H9 (cell line): ENCODE data around the gene ANKRD11. TPM values are rescaled to one million over a fixed set of nuclear protein-coding genes. Genes with fewer than 3 reads are reported as not detected.

Experiments
- DNase-seq: peaks from one replicate; pipeline ENCODE4 v3.0.0-alpha.2; 2017
- H2AFZ ChIP-seq: one replicate; pipeline ENCODE4 v1.6.1; 2013; ENCODE audit warnings: mild to moderate bottlenecking, low read length, control low read depth, moderate library complexity
- H2AK5ac ChIP-seq: 2 replicates; pipeline ENCODE4 v1.6.1; 2013; ENCODE audit warnings: low read length, control low read depth, mixed read lengths; ENCODE audit not compliant: insufficient read length
- H2BK120ac ChIP-seq: one replicate; pipeline ENCODE4 v1.6.1; 2013; ENCODE audit warnings: low read depth, mild to moderate bottlenecking, low read length, control low read depth, inconsistent platforms; ENCODE audit not compliant: poor library complexity, severe bottlenecking
- H2BK12ac ChIP-seq: 2 replicates; pipeline ENCODE4 v1.6.1; 2013; ENCODE audit warnings: low read length, control low read depth, mixed read lengths, low read depth; ENCODE audit not compliant: insufficient read length
- H2BK15ac ChIP-seq: 2 replicates; pipeline ENCODE4 v1.6.1; 2013; ENCODE audit warnings: low read depth, low read length, control low read depth
- H2BK20ac ChIP-seq: one replicate; pipeline ENCODE4 v1.6.1; 2013; ENCODE audit warnings: low read depth, mild to moderate bottlenecking, low read length, control low read depth, inconsistent platforms; ENCODE audit not compliant: poor library complexity, severe bottlenecking
- H2BK5ac ChIP-seq: 2 replicates; pipeline ENCODE4 v1.6.1; 2013; ENCODE audit warnings: low read length, control low read depth, mixed read lengths; ENCODE audit not compliant: insufficient read length
- H3K14ac ChIP-seq: 2 replicates; pipeline ENCODE4 v1.6.1; 2013; ENCODE audit warnings: low read length, control low read depth; ENCODE audit not compliant: insufficient read depth
- H3K18ac ChIP-seq: 2 replicates; pipeline ENCODE4 v1.6.1; 2013; ENCODE audit warnings: low read depth, mild to moderate bottlenecking, mixed read lengths, low read length, control low read depth; ENCODE audit not compliant: insufficient read length
- H3K23ac ChIP-seq: 2 replicates; pipeline ENCODE4 v1.6.1; 2013; ENCODE audit warnings: low read length, control low read depth, mixed read lengths, low read depth; ENCODE audit not compliant: insufficient read length
- H3K23me2 ChIP-seq: 2 replicates; pipeline ENCODE4 v1.6.1; 2013; ENCODE audit warnings: low read depth, mild to moderate bottlenecking, mixed read lengths, low read length, control low read depth; ENCODE audit not compliant: insufficient read length, poor library complexity, severe bottlenecking
- H3K27ac ChIP-seq: 2 replicates; pipeline ENCODE4 v1.5.1; 2013; ENCODE audit warnings: low read length, control low read depth, mixed read lengths, low read depth; ENCODE audit not compliant: insufficient read length
- H3K27me3 ChIP-seq: 2 replicates; pipeline ENCODE4 v1.6.1; 2013; ENCODE audit warnings: low read length, control low read depth, inconsistent platforms; ENCODE audit not compliant: insufficient read depth
- H3K4ac ChIP-seq: 2 replicates; pipeline ENCODE4 v1.6.1; 2013; ENCODE audit warnings: low read depth, mild to moderate bottlenecking, control low read depth, inconsistent platforms, low read length, moderate library complexity
- H3K4me1 ChIP-seq: 2 replicates; pipeline ENCODE4 v1.6.1; 2013; ENCODE audit warnings: low read length, control low read depth, inconsistent platforms; ENCODE audit not compliant: insufficient read depth
- H3K4me2 ChIP-seq: 2 replicates; pipeline ENCODE4 v1.6.1; 2013; ENCODE audit warnings: low read length, control low read depth, mixed read lengths; ENCODE audit not compliant: insufficient read length, insufficient read depth
- H3K56ac ChIP-seq: 2 replicates; pipeline ENCODE4 v1.6.1; 2013; ENCODE audit warnings: low read depth, mild to moderate bottlenecking, mixed read lengths, low read length, control low read depth; ENCODE audit not compliant: insufficient read length
- H3K79me1 ChIP-seq: 2 replicates; pipeline ENCODE4 v1.6.1; 2013; ENCODE audit warnings: low read depth, mild to moderate bottlenecking, moderate library complexity, low read length, control low read depth, inconsistent platforms; ENCODE audit not compliant: insufficient read depth, poor library complexity, severe bottlenecking
- H3K79me2 ChIP-seq: 2 replicates; pipeline ENCODE4 v1.6.1; 2013; ENCODE audit warnings: low read length, control low read depth, inconsistent platforms; ENCODE audit not compliant: insufficient read depth
- H3K9ac ChIP-seq: 2 replicates; pipeline ENCODE4 v1.6.1; 2013; ENCODE audit warnings: low read length, control low read depth, mixed read lengths; ENCODE audit not compliant: insufficient read length; ENCODE audit errors: extremely low read depth
- H3K9me3 ChIP-seq: one replicate; pipeline ENCODE4 v1.6.1; 2013; ENCODE audit warnings: low read depth, low read length, inconsistent platforms; ENCODE audit not compliant: control insufficient read depth
- H3T11ph ChIP-seq: one replicate; pipeline ENCODE4 v1.6.1; 2013; ENCODE audit warnings: mild to moderate bottlenecking, low read length, control low read depth, inconsistent platforms
- H4K20me1 ChIP-seq: one replicate; pipeline ENCODE4 v1.6.1; 2013; ENCODE audit not compliant: control insufficient read depth, insufficient read length, insufficient read depth
- H4K5ac ChIP-seq: 2 replicates; pipeline ENCODE4 v1.6.1; 2013; ENCODE audit warnings: low read depth, mild to moderate bottlenecking, mixed read lengths, low read length, control low read depth; ENCODE audit not compliant: insufficient read length
- H4K8ac ChIP-seq: replicated peaks from 2 replicates; pipeline ENCODE4 v1.6.1; 2013; ENCODE audit warnings: low read length, control low read depth, mixed read lengths, low read depth; ENCODE audit not compliant: insufficient read length
- H4K91ac ChIP-seq: 2 replicates; pipeline ENCODE4 v1.6.1; 2013; ENCODE audit warnings: low read depth, mild to moderate bottlenecking, moderate library complexity, mixed read lengths, low read length, control low read depth; ENCODE audit not compliant: insufficient read length
- H3K27ac Mint-ChIP-seq, 3 experiments: 2 replicates in 2 of 3; 3 replicates in 1 of 3; pipeline ENCODE4 v1.8.0; 2020 to 2021; ENCODE audit warnings: mixed read lengths in 3 of 3, mild to moderate bottlenecking in 1 of 3, moderate library complexity in 1 of 3
- H3K27me3 Mint-ChIP-seq: 2 replicates; pipeline ENCODE4 v1.8.0; 2021; ENCODE audit warnings: low read depth, mild to moderate bottlenecking, moderate library complexity, mixed read lengths
- H3K36me3 Mint-ChIP-seq, 3 experiments: 2 replicates in 2 of 3; 3 replicates in 1 of 3; pipeline ENCODE4 v1.8.0; 2020 to 2021; ENCODE audit warnings: low read depth in 3 of 3, mixed read lengths in 3 of 3; ENCODE audit not compliant: insufficient read depth in 1 of 3
- H3K4me1 Mint-ChIP-seq, 2 experiments: 2 replicates each; pipeline ENCODE4 v1.8.0; 2020; ENCODE audit warnings: mixed read lengths in 2 of 2
- H3K4me3 Mint-ChIP-seq, 2 experiments: 2 replicates in 1 of 2; 3 replicates in 1 of 2; pipeline ENCODE4 v1.8.0; 2020 to 2021; ENCODE audit warnings: mild to moderate bottlenecking in 2 of 2, mixed read lengths in 2 of 2, moderate library complexity in 1 of 2
- H3K9me3 Mint-ChIP-seq, 2 experiments: 2 replicates in 1 of 2; 3 replicates in 1 of 2; pipeline ENCODE4 v1.8.0; 2020; ENCODE audit warnings: mild to moderate bottlenecking in 2 of 2, mixed read lengths in 2 of 2, moderate library complexity in 1 of 2
- WGBS: extraction: QIAGEN DNeasy Blood & Tissue Kit; methylation state at CpG from one replicate; pipeline ENCODE4 v1.1.7; 2013; ENCODE audit warnings: missing lambda C conversion rate, low lambda C conversion rate, mixed read lengths; ENCODE audit not compliant: insufficient read length; ENCODE audit errors: extremely low coverage; 5-methylcytosine and 5-hydroxymethylcytosine counted together
- total RNA-seq: library from RNA; stranded (reverse); gene quantifications from 2 replicates; pipeline ENCODE4 v1.2.1, GENCODE V29; 2021
- TF ChIP-seq, protein P1 (sequence below): fragments of 200-600 bp; sonication (generic); conservative IDR thresholded peaks from 3 replicates; pipeline ENCODE4 v1.8.0; 2021; ENCODE audit warnings: antibody characterized with exemption, mild to moderate bottlenecking

The ANKRD11 gene
- total RNA-seq, 1 experiment from 2014 or later = 181 TPM

DNA sequence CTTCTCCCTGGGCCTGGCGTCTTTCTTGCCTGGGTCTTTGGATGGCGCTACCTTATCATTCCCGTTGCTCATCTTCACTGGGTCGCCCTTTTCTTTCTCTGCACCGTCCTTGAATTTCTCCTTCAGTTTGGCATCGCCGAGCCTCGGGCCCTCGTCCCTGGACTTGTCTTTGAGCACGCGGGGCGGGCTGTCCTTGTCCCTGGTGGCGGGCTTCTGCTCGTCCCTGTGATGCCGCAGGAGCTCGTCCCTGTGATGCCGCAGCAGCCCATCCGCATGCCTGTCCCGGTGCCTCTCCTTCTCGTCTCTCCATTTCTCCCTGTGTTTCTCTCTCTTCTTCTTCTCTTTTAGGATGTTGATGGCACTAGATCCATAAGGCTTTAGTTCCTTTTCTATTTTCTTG is 208.5 kb downstream of the ANKRD11 start:
- H3K9me3 Mint-ChIP-seq = no peaks in the 10 kb centered on the region
- no peak overlapping the region for H4K5ac ChIP-seq
- H2BK120ac ChIP-seq = no peak overlapping the region
- TF ChIP-seq, protein P1, sequence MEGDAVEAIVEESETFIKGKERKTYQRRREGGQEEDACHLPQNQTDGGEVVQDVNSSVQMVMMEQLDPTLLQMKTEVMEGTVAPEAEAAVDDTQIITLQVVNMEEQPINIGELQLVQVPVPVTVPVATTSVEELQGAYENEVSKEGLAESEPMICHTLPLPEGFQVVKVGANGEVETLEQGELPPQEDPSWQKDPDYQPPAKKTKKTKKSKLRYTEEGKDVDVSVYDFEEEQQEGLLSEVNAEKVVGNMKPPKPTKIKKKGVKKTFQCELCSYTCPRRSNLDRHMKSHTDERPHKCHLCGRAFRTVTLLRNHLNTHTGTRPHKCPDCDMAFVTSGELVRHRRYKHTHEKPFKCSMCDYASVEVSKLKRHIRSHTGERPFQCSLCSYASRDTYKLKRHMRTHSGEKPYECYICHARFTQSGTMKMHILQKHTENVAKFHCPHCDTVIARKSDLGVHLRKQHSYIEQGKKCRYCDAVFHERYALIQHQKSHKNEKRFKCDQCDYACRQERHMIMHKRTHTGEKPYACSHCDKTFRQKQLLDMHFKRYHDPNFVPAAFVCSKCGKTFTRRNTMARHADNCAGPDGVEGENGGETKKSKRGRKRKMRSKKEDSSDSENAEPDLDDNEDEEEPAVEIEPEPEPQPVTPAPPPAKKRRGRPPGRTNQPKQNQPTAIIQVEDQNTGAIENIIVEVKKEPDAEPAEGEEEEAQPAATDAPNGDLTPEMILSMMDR = no peak
- no peak overlapping the region for H3K14ac ChIP-seq
- no peak overlapping the region for H3K4ac ChIP-seq
- no CpG with 5 or more reads among the region's 20 CpGs for WGBS
- H4K91ac ChIP-seq = no peak overlapping the region
- no peak overlapping the region for H2BK5ac ChIP-seq
- H4K20me1 ChIP-seq = no peaks in the 10 kb centered on the region
- no peaks in the 10 kb centered on the region for H3K27me3 ChIP-seq
- H4K8ac ChIP-seq = no peak overlapping the region
- H3K23me2 ChIP-seq = no peaks in the 10 kb centered on the region
- H2AFZ ChIP-seq = no peak overlapping the region
- H3K27me3 Mint-ChIP-seq = no peaks in the 10 kb centered on the region
- no peak overlapping the region for H3K18ac ChIP-seq
- H2BK12ac ChIP-seq = no peak overlapping the region
- no peak overlapping the region for H3K9ac ChIP-seq
- H3K27ac Mint-ChIP-seq = no peak overlapping the region
- H3K4me1 ChIP-seq = no peaks in the 10 kb centered on the region
- no peak overlapping the region for H2BK15ac ChIP-seq
- no peaks in the 10 kb centered on the region for H3K4me1 Mint-ChIP-seq
- H2AK5ac ChIP-seq = no peak overlapping the region
- no peak overlapping the region for H3K23ac ChIP-seq
- no peak overlapping the region for H3K4me3 Mint-ChIP-seq
- H3K36me3 Mint-ChIP-seq = peaks cover 11 to 28% (median 24%) of the 10 kb centered on the region in 3 experiments; a peak in 6 of 7 replicates
- H3K9me3 ChIP-seq = no peaks in the 10 kb centered on the region
- H3K56ac ChIP-seq = no peak overlapping the region
- peaks cover 3% of the 10 kb centered on the region for H3K79me1 ChIP-seq
- H3K4me2 ChIP-seq = no peak overlapping the region
- no peak overlapping the region for H3K27ac ChIP-seq
- no peak for DNase-seq
- no peak overlapping the region for H3T11ph ChIP-seq
- no peak overlapping the region for H2BK20ac ChIP-seq
- no peaks in the 10 kb centered on the region; the same call in 1 of the 2 replicates for H3K79me2 ChIP-seq
